ENCODE results near the gene MLN. TPM values are rescaled to one million over a fixed set of nuclear protein-coding genes. Genes with fewer than 3 reads are reported as not detected.

MLN gene
- total RNA-seq, 1 donor from 2014 or later, result not detected

DNA sequence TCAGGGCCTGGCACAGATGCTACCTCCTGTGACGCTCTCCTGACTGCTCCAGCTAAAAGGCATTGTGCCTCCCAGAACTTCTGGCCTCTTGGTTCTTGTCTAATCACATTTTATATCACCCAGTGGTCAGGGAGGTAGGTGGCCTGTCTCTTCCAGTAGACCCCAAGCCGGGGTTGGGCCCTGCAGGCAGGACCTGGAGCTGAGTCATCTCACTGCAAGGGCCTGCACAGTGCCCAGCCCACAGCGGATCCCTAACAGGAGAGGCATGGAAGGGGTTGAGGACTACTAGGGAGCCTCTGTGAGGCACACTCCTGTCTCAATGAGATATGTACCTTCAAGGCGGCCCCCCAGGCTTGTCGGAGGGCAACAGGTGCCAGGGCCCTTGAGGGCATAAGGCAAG is 21.2 kb downstream of the MLN start:
- TF ChIP-seq, protein P1, sequence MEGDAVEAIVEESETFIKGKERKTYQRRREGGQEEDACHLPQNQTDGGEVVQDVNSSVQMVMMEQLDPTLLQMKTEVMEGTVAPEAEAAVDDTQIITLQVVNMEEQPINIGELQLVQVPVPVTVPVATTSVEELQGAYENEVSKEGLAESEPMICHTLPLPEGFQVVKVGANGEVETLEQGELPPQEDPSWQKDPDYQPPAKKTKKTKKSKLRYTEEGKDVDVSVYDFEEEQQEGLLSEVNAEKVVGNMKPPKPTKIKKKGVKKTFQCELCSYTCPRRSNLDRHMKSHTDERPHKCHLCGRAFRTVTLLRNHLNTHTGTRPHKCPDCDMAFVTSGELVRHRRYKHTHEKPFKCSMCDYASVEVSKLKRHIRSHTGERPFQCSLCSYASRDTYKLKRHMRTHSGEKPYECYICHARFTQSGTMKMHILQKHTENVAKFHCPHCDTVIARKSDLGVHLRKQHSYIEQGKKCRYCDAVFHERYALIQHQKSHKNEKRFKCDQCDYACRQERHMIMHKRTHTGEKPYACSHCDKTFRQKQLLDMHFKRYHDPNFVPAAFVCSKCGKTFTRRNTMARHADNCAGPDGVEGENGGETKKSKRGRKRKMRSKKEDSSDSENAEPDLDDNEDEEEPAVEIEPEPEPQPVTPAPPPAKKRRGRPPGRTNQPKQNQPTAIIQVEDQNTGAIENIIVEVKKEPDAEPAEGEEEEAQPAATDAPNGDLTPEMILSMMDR (IDR thresholded peaks at IDR 0.05; ENCODE audit: unreplicated experiment), result no peak
- H3K36me3 Mint-ChIP-seq (ENCODE audit: insufficient read depth), result peaks cover 18% of the 10 kb centered on the region
- peaks cover 11% of the 10 kb centered on the region for H3K4me1 Mint-ChIP-seq (ENCODE audit: low read depth)
- no peak for DNase-seq (ENCODE audit: low spot score, unreplicated experiment)
- H3K27ac Mint-ChIP-seq, result no peak overlapping the region
- no peaks in the 10 kb centered on the region for H3K9me3 Mint-ChIP-seq (ENCODE audit: low read depth)
- no peak overlapping the region for H3K4me3 Mint-ChIP-seq (ENCODE audit: low read depth)
- H3K27me3 Mint-ChIP-seq, result no peaks in the 10 kb centered on the region

GRCh38 chr6:33781131-33781975 is 22.4 kb downstream of the MLN start:
- H3K4me1 Mint-ChIP-seq (ENCODE audit: low read depth), result peaks cover 4% of the 10 kb centered on the region
- no peaks in the 10 kb centered on the region for H3K9me3 Mint-ChIP-seq (ENCODE audit: low read depth)
- peaks cover 24% of the 10 kb centered on the region for H3K36me3 Mint-ChIP-seq (ENCODE audit: insufficient read depth)
- no peaks in the 10 kb centered on the region for H3K27me3 Mint-ChIP-seq
- TF ChIP-seq, protein P1 (IDR thresholded peaks at IDR 0.05; ENCODE audit: unreplicated experiment), result no peak
- DNase-seq (ENCODE audit: low spot score, unreplicated experiment), result no peak
- no peak overlapping the region for H3K4me3 Mint-ChIP-seq (ENCODE audit: low read depth)
- H3K27ac Mint-ChIP-seq, result peak overlapping the region; percentile 59

GRCh38 chr6:33779895-33780294 is 23.9 kb downstream of the MLN start:
- no peak for DNase-seq (ENCODE audit: low spot score, unreplicated experiment)
- Mint-ChIP-seq H3K36me3 (ENCODE audit: insufficient read depth) (peaks cover 31% of the 10 kb centered on the region), H3K4me3 (ENCODE audit: low read depth) (no peak overlapping the region), H3K4me1 (ENCODE audit: low read depth) (no peaks in the 10 kb centered on the region), H3K27ac (no peak overlapping the region), H3K27me3 (no peaks in the 10 kb centered on the region), H3K9me3 (ENCODE audit: low read depth) (no peaks in the 10 kb centered on the region)
- TF ChIP-seq, protein P1 (IDR thresholded peaks at IDR 0.05; ENCODE audit: unreplicated experiment), result no peak

GRCh38 chr6:33779290-33779689 is 24.5 kb downstream of the MLN start:
- Mint-ChIP-seq H3K4me1 (ENCODE audit: low read depth) (no peaks in the 10 kb centered on the region), H3K27me3 (no peaks in the 10 kb centered on the region), H3K27ac (no peak overlapping the region), H3K9me3 (ENCODE audit: low read depth) (no peaks in the 10 kb centered on the region), H3K4me3 (ENCODE audit: low read depth) (no peak overlapping the region), H3K36me3 (ENCODE audit: insufficient read depth) (peaks cover 34% of the 10 kb centered on the region)
- TF ChIP-seq, protein P1 (IDR thresholded peaks at IDR 0.05; ENCODE audit: unreplicated experiment), result peak; percentile 15
- DNase-seq (ENCODE audit: low spot score, unreplicated experiment), result no peak

- H3K27me3 Mint-ChIP-seq, result no peaks in the 10 kb centered on the region
- peaks cover 32% of the 10 kb centered on the region for H3K36me3 Mint-ChIP-seq (ENCODE audit: insufficient read depth)
- TF ChIP-seq, protein P1 (IDR thresholded peaks at IDR 0.05; ENCODE audit: unreplicated experiment), result no peak
- no peaks in the 10 kb centered on the region for H3K4me1 Mint-ChIP-seq (ENCODE audit: low read depth)
- H3K4me3 Mint-ChIP-seq (ENCODE audit: low read depth), result no peak overlapping the region
- H3K27ac Mint-ChIP-seq, result no peak overlapping the region
- no peaks in the 10 kb centered on the region for H3K9me3 Mint-ChIP-seq (ENCODE audit: low read depth)
- no peak for DNase-seq (ENCODE audit: low spot score, unreplicated experiment)
These were observed 25.2 kb downstream of the MLN start for GRCh38 chr6:33778444-33779121.

All from progenitor cell of endocrine pancreas (in vitro differentiated cells).